RWPE2 (cell line): Measurements from ENCODE around the gene GDF2.

Experiments
- ATAC-seq: fragments of 200-7000 bp; cut with Tn5 transposase; 3 replicates; pipeline ENCODE4 v1.9.1; 2021; ENCODE audit warnings: low read depth
- DNase-seq: peaks from one replicate; pipeline ENCODE4 v3.0.0-alpha.2; 2020; ENCODE audit warnings: low spot score
- H3K27ac ChIP-seq: fragments of 450-650 bp; 2 replicates; pipeline ENCODE4 v1.5.1; 2017; ENCODE audit warnings: mild to moderate bottlenecking; ENCODE audit not compliant: poor library complexity, severe bottlenecking
- H3K27me3 ChIP-seq: fragments of 250-450 bp; sonication (Bioruptor Pico); 2 replicates; pipeline ENCODE4 v1.5.1; 2021; ENCODE audit warnings: mild to moderate bottlenecking, moderate library complexity; ENCODE audit not compliant: insufficient read depth, poor library complexity, severe bottlenecking
- H3K36me3 ChIP-seq: fragments of 250-450 bp; sonication (Bioruptor Pico); 2 replicates; pipeline ENCODE4 v1.5.1; 2020; ENCODE audit warnings: low read depth, mild to moderate bottlenecking, moderate library complexity
- H3K4me1 ChIP-seq: fragments of 250-450 bp; sonication (Bioruptor Pico); 2 replicates; pipeline ENCODE4 v1.5.1; 2021; ENCODE audit warnings: mild to moderate bottlenecking, moderate library complexity; ENCODE audit not compliant: insufficient read depth, poor library complexity, severe bottlenecking
- H3K4me3 ChIP-seq: fragments of 250-450 bp; sonication (Bioruptor Pico); 2 replicates; pipeline ENCODE4 v1.5.1; 2021; ENCODE audit warnings: mild to moderate bottlenecking, moderate library complexity; ENCODE audit not compliant: severe bottlenecking
- H3K9me3 ChIP-seq: fragments of 250-450 bp; sonication (Bioruptor Pico); 2 replicates; pipeline ENCODE4 v1.5.1; 2021; ENCODE audit warnings: mild to moderate bottlenecking, moderate library complexity; ENCODE audit not compliant: severe bottlenecking
- TF ChIP-seq, protein P1 (sequence below): fragments of 450-650 bp; IDR thresholded peaks from one replicate; pipeline ENCODE4 v1.5.1; 2017; ENCODE audit warnings: mild to moderate bottlenecking, moderate library complexity; ENCODE audit not compliant: poor library complexity, severe bottlenecking

The GDF2 gene

GRCh38 chr10:47340608-47341170 is 18.4 kb downstream of the GDF2 start:
- ATAC-seq: no peak
- Histone ChIP-seq H3K27ac (no peak overlapping the region), H3K4me1 (no peaks in the 10 kb centered on the region), H3K9me3 (no peaks in the 10 kb centered on the region), H3K4me3 (no peak overlapping the region), H3K27me3 (no peaks in the 10 kb centered on the region), H3K36me3 (no peaks in the 10 kb centered on the region)
- TF ChIP-seq, protein P1, sequence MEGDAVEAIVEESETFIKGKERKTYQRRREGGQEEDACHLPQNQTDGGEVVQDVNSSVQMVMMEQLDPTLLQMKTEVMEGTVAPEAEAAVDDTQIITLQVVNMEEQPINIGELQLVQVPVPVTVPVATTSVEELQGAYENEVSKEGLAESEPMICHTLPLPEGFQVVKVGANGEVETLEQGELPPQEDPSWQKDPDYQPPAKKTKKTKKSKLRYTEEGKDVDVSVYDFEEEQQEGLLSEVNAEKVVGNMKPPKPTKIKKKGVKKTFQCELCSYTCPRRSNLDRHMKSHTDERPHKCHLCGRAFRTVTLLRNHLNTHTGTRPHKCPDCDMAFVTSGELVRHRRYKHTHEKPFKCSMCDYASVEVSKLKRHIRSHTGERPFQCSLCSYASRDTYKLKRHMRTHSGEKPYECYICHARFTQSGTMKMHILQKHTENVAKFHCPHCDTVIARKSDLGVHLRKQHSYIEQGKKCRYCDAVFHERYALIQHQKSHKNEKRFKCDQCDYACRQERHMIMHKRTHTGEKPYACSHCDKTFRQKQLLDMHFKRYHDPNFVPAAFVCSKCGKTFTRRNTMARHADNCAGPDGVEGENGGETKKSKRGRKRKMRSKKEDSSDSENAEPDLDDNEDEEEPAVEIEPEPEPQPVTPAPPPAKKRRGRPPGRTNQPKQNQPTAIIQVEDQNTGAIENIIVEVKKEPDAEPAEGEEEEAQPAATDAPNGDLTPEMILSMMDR: peak; percentile 87
- peak; percentile 10 for DNase-seq

- no peak overlapping the region for H3K27ac ChIP-seq
- DNase-seq (peak; percentile 16), ATAC-seq (no peak)
- H3K4me3 ChIP-seq: no peak overlapping the region
- H3K27me3 ChIP-seq: no peaks in the 10 kb centered on the region
- no peaks in the 10 kb centered on the region for H3K4me1 ChIP-seq
- no peaks in the 10 kb centered on the region for H3K36me3 ChIP-seq
- TF ChIP-seq, protein P1: no peak
- H3K9me3 ChIP-seq: no peaks in the 10 kb centered on the region
Observed at GRCh38 chr10:47344996-47345870, 23.0 kb downstream of the GDF2 start.

DNA sequence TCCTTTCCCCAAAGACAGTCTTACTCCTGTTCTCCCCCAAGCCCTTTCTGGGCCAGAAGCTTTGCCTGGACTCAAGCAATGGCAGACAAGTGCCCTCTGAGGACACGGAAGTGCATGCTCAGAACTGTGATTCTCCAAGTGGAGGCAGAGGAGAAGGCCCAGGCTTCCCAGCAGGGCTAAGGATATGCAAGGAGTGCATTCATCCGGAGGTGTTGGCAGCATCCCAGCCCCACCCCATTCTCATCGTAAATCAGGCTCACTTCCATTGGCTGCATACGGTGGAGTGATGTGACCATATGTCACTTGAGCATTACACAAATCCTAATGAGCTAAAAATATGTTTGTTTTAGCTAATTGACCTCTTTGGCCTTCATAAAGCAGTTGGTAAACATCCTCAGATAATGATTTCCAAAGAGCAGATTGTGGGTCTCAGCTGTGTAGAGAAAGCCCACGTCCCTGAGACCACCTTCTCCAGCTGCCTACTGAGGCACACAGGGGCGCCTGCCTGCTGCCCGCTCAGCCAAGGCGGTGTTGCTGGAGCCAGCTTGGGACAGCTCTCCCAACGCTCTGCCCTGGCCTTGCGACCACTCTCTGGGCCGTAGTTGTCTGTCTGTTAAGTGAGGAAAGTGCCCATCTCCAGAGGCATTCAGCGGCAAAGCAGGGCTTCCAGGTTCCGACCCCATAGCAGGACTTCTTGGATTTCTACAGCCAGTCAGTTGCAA is 24.5 kb downstream of the GDF2 start:
- no peak overlapping the region for H3K27ac ChIP-seq
- ATAC-seq (no peak), DNase-seq (peak; percentile 52)
- TF ChIP-seq, protein P1: no peak
- H3K36me3 ChIP-seq: no peaks in the 10 kb centered on the region
- no peaks in the 10 kb centered on the region for H3K4me1 ChIP-seq
- H3K27me3 ChIP-seq: no peaks in the 10 kb centered on the region
- H3K4me3 ChIP-seq: no peak overlapping the region
- no peaks in the 10 kb centered on the region for H3K9me3 ChIP-seq

GRCh38 chr10:47347303-47347675 is 25.0 kb downstream of the GDF2 start:
- DNase-seq (no peak), ATAC-seq (no peak)
- H3K9me3 ChIP-seq: no peaks in the 10 kb centered on the region
- H3K27ac ChIP-seq: no peak overlapping the region
- H3K4me1 ChIP-seq: no peaks in the 10 kb centered on the region
- TF ChIP-seq, protein P1: no peak
- H3K27me3 ChIP-seq: no peaks in the 10 kb centered on the region
- H3K36me3 ChIP-seq: no peaks in the 10 kb centered on the region
- H3K4me3 ChIP-seq: no peak overlapping the region
